Activated CD8-positive, alpha-beta T cell treated with anti-CD3 and anti-CD28 coated beads, Interleukin-2, amount 10 ng/mL, durations not matched to agents 7 days and 5 days (primary cell): ENCODE measurements around the gene NKAIN2. TPM values are rescaled to one million over a fixed set of nuclear protein-coding genes. Genes with fewer than 3 reads are reported as not detected.
"Not testable (repeated sequence)": the region's sequence is repeated elsewhere in the genome, so short reads cannot be mapped to it uniquely, and the experiment has no call there.

Experiments
- ATAC-seq: fragments of 150-1000 bp; cut with Tn5 transposase; one replicate; pipeline ENCODE4 v1.10.0; 2021; ENCODE audit warnings: moderate library complexity
- CTCF ChIA-PET: fragments of 350-600 bp; sonication (Branson Sonifier 250); formaldehyde crosslinking; loops from one replicate; lab custom pipeline; 2021; ENCODE audit warnings: antibody characterized with exemption; lab: Charles Lee
- POLR2A ChIA-PET: fragments of 350-600 bp; sonication (Branson Sonifier 250); formaldehyde crosslinking; loops from one replicate; lab custom pipeline; 2021; ENCODE audit warnings: antibody characterized with exemption; lab: Charles Lee
- DNase-seq: peaks from one replicate; pipeline ENCODE4 v3.0.0-alpha.2; 2020
- H3K27ac Mint-ChIP-seq: one replicate; pipeline ENCODE4 v1.8.0; 2021; ENCODE audit warnings: mild to moderate bottlenecking, mixed read lengths
- H3K27me3 Mint-ChIP-seq: one replicate; pipeline ENCODE4 v1.8.0; 2021; ENCODE audit warnings: low read depth, mixed read lengths
- H3K36me3 Mint-ChIP-seq: one replicate; pipeline ENCODE4 v1.8.0; 2021; ENCODE audit warnings: low read depth, mixed read lengths
- H3K4me1 Mint-ChIP-seq: one replicate; pipeline ENCODE4 v1.8.0; 2021; ENCODE audit warnings: low read depth, mixed read lengths
- H3K4me3 Mint-ChIP-seq: one replicate; pipeline ENCODE4 v1.8.0; 2021; ENCODE audit warnings: mild to moderate bottlenecking, mixed read lengths
- H3K9me3 Mint-ChIP-seq: one replicate; pipeline ENCODE4 v1.8.0; 2022; ENCODE audit warnings: mixed read lengths; ENCODE audit not compliant: insufficient read depth
- total RNA-seq, 2 experiments: library from RNA; stranded (reverse); gene quantifications; one replicate each; pipeline ENCODE4 v1.2.3, GENCODE V29; 2021

NKAIN2 gene
- total RNA-seq, 2 experiments from 2014 or later = not detected

GRCh38 chr6:124677874-124678273 is 874.2 kb downstream of the NKAIN2 start:
- no peak for ATAC-seq
- POLR2A ChIA-PET = no interaction called here
- H3K27me3 Mint-ChIP-seq = no peaks in the 10 kb centered on the region
- CTCF ChIA-PET = no interaction called here
- H3K4me3 Mint-ChIP-seq = no peak overlapping the region
- H3K36me3 Mint-ChIP-seq = no peaks in the 10 kb centered on the region
- peaks cover 10% of the 10 kb centered on the region for H3K9me3 Mint-ChIP-seq
- H3K4me1 Mint-ChIP-seq = no peaks in the 10 kb centered on the region
- no peak for DNase-seq
- H3K27ac Mint-ChIP-seq = no peak overlapping the region

GRCh38 chr6:124679387-124679786 is 875.7 kb downstream of the NKAIN2 start:
- ATAC-seq (no peak), DNase-seq (no peak)
- Mint-ChIP-seq H3K27ac (no peak overlapping the region), H3K9me3 (peaks cover 10% of the 10 kb centered on the region), H3K4me3 (no peak overlapping the region), H3K4me1 (no peaks in the 10 kb centered on the region), H3K36me3 (no peaks in the 10 kb centered on the region), H3K27me3 (no peaks in the 10 kb centered on the region)
- CTCF ChIA-PET = no interaction called here
- POLR2A ChIA-PET = no interaction called here

- Mint-ChIP-seq H3K27me3 (no peaks in the 10 kb centered on the region), H3K9me3 (peaks cover 9% of the 10 kb centered on the region), H3K36me3 (no peaks in the 10 kb centered on the region), H3K27ac (no peak overlapping the region), H3K4me1 (no peaks in the 10 kb centered on the region), H3K4me3 (no peak overlapping the region)
- ATAC-seq = no peak
- no peak for DNase-seq
- ChIA-PET POLR2A (no interaction called here), CTCF (interaction anchor here (1.2 kb wide), 1 partner anchor 172 kb away, joined by 3 read pairs; no protein-coding TSS in a partner anchor)
Observed at GRCh38 chr6:124682751-124683150, 879.1 kb downstream of the NKAIN2 start.

- Mint-ChIP-seq H3K9me3 (peaks cover 1% of the 10 kb centered on the region), H3K4me3 (no peak overlapping the region), H3K36me3 (no peaks in the 10 kb centered on the region), H3K4me1 (no peaks in the 10 kb centered on the region), H3K27me3 (no peaks in the 10 kb centered on the region), H3K27ac (no peak overlapping the region)
- DNase-seq = no peak
- ChIA-PET CTCF (no interaction called here), POLR2A (no interaction called here)
- ATAC-seq = no peak
Observed at GRCh38 chr6:124683507-124683906, 879.8 kb downstream of the NKAIN2 start.

- H3K4me3 Mint-ChIP-seq = no peak overlapping the region
- ATAC-seq = no peak
Observed at GRCh38 chr6:124684621-124685020, 881.0 kb downstream of the NKAIN2 start.

GRCh38 chr6:124688369-124688768 is 884.7 kb downstream of the NKAIN2 start:
- CTCF ChIA-PET = no interaction called here

More at GRCh38 chr6:124684621-124685020, 881.0 kb downstream of the NKAIN2 start:
- no peaks in the 10 kb centered on the region for H3K9me3 Mint-ChIP-seq
- H3K27me3 Mint-ChIP-seq = no peaks in the 10 kb centered on the region
- no peak for DNase-seq
- no peaks in the 10 kb centered on the region for H3K36me3 Mint-ChIP-seq
- CTCF ChIA-PET = no interaction called here
- POLR2A ChIA-PET = no interaction called here
- no peaks in the 10 kb centered on the region for H3K4me1 Mint-ChIP-seq
- no peak overlapping the region for H3K27ac Mint-ChIP-seq

GRCh38 chr6:124694139-124694705 is 890.6 kb downstream of the NKAIN2 start:
- H3K27me3 Mint-ChIP-seq = no peaks in the 10 kb centered on the region
- no peak for ATAC-seq
- ChIA-PET POLR2A (no interaction called here), CTCF (no interaction called here)
- no peak for DNase-seq
- no peaks in the 10 kb centered on the region for H3K9me3 Mint-ChIP-seq
- H3K36me3 Mint-ChIP-seq = no peaks in the 10 kb centered on the region
- no peak overlapping the region for H3K27ac Mint-ChIP-seq
- H3K4me1 Mint-ChIP-seq = no peaks in the 10 kb centered on the region
- H3K4me3 Mint-ChIP-seq = no peak overlapping the region

More at GRCh38 chr6:124688369-124688768, 884.7 kb downstream of the NKAIN2 start:
- no peak for ATAC-seq
- H3K36me3 Mint-ChIP-seq = no peaks in the 10 kb centered on the region
- no peak overlapping the region for H3K27ac Mint-ChIP-seq
- POLR2A ChIA-PET = no interaction called here
- no peaks in the 10 kb centered on the region for H3K27me3 Mint-ChIP-seq
- DNase-seq = no peak
- no peaks in the 10 kb centered on the region for H3K4me1 Mint-ChIP-seq
- H3K9me3 Mint-ChIP-seq = no peaks in the 10 kb centered on the region
- no peak overlapping the region for H3K4me3 Mint-ChIP-seq

- no peaks in the 10 kb centered on the region for H3K4me1 Mint-ChIP-seq
- no peak overlapping the region for H3K27ac Mint-ChIP-seq
- H3K36me3 Mint-ChIP-seq = no peaks in the 10 kb centered on the region
- no peak overlapping the region for H3K4me3 Mint-ChIP-seq
- no peaks in the 10 kb centered on the region for H3K9me3 Mint-ChIP-seq
- H3K27me3 Mint-ChIP-seq = no peaks in the 10 kb centered on the region
- CTCF ChIA-PET = no interaction called here
- no peak for DNase-seq
- POLR2A ChIA-PET = no interaction called here
- ATAC-seq = no peak
Observed at GRCh38 chr6:124699038-124699437, 895.4 kb downstream of the NKAIN2 start.

GRCh38 chr6:124703541-124703940 is 899.9 kb downstream of the NKAIN2 start:
- ChIA-PET POLR2A (no interaction called here), CTCF (no interaction called here)
- Mint-ChIP-seq H3K9me3 (no peaks in the 10 kb centered on the region), H3K27me3 (no peaks in the 10 kb centered on the region), H3K36me3 (no peaks in the 10 kb centered on the region), H3K27ac (no peak overlapping the region), H3K4me1 (no peaks in the 10 kb centered on the region), H3K4me3 (no peak overlapping the region)
- no peak for DNase-seq
- no peak for ATAC-seq

GRCh38 chr6:124712532-124712931 is 908.9 kb downstream of the NKAIN2 start:
- H3K4me3 Mint-ChIP-seq, H3K27me3 Mint-ChIP-seq, H3K4me1 Mint-ChIP-seq, DNase-seq, ATAC-seq, CTCF ChIA-PET, POLR2A ChIA-PET, H3K27ac Mint-ChIP-seq, H3K36me3 Mint-ChIP-seq, H3K9me3 Mint-ChIP-seq: not testable (repeated sequence)

GRCh38 chr6:124714728-124715127 is 911.1 kb downstream of the NKAIN2 start:
- H3K9me3 Mint-ChIP-seq = no peaks in the 10 kb centered on the region
- H3K27ac Mint-ChIP-seq = no peak overlapping the region
- ATAC-seq (no peak), DNase-seq (no peak)
- ChIA-PET CTCF (no interaction called here), POLR2A (no interaction called here)
- H3K4me1 Mint-ChIP-seq = no peaks in the 10 kb centered on the region
- H3K4me3 Mint-ChIP-seq = no peak overlapping the region
- no peaks in the 10 kb centered on the region for H3K27me3 Mint-ChIP-seq
- no peaks in the 10 kb centered on the region for H3K36me3 Mint-ChIP-seq

GRCh38 chr6:124719913-124720312 is 916.2 kb downstream of the NKAIN2 start:
- CTCF ChIA-PET = no interaction called here
- POLR2A ChIA-PET = no interaction called here
- Mint-ChIP-seq H3K4me3 (no peak overlapping the region), H3K27me3 (no peaks in the 10 kb centered on the region), H3K36me3 (no peaks in the 10 kb centered on the region), H3K9me3 (no peaks in the 10 kb centered on the region), H3K4me1 (no peaks in the 10 kb centered on the region), H3K27ac (no peak overlapping the region)
- DNase-seq (no peak), ATAC-seq (no peak)

- ATAC-seq (no peak), DNase-seq (no peak)
- H3K27ac Mint-ChIP-seq = no peak overlapping the region
- no peaks in the 10 kb centered on the region for H3K27me3 Mint-ChIP-seq
- CTCF ChIA-PET = no interaction called here
- no peak overlapping the region for H3K4me3 Mint-ChIP-seq
- H3K9me3 Mint-ChIP-seq = peaks cover 4% of the 10 kb centered on the region
- H3K4me1 Mint-ChIP-seq = no peaks in the 10 kb centered on the region
- no peaks in the 10 kb centered on the region for H3K36me3 Mint-ChIP-seq
- POLR2A ChIA-PET = no interaction called here
Observed at GRCh38 chr6:124721331-124721730, 917.7 kb downstream of the NKAIN2 start.
